Peyer's patch (tissue), 4 donors: Measurements from ENCODE around the gene PIGV. TPM values are rescaled to one million over a fixed set of nuclear protein-coding genes. Genes with fewer than 3 reads are reported as not detected.
A peak's percentile ranks its signal among the peaks of the same experiment; 100 is the strongest.

Experiments used
- DNase-seq, 3 donors: peaks; one replicate each; pipeline ENCODE4 v3.0.0-alpha.2; 2017 to 2019
- H3K27ac ChIP-seq, 4 donors: fragments of 200-600 bp; sonication (generic); one replicate each; pipeline ENCODE4 v1.5.1; 2016 to 2019
- H3K27me3 ChIP-seq, 2 donors: fragments of 200-600 bp; sonication (generic); one replicate each; pipeline ENCODE4 v1.5.1; 2019
- H3K36me3 ChIP-seq, 3 donors: fragments of 200-600 bp; sonication (generic); one replicate each; pipeline ENCODE4 v1.5.1; 2016 to 2019
- H3K4me1 ChIP-seq, 4 donors: fragments of 200-600 bp; sonication (generic); one replicate each; pipeline ENCODE4 v1.5.1; 2016 to 2019
- H3K4me3 ChIP-seq, 4 donors: fragments of 200-600 bp; sonication (generic); 1 replicate in 3 of 4; 2 replicates in 1 of 4; pipeline ENCODE4 v1.5.1; 2016 to 2019; ENCODE audit warnings: mild to moderate bottlenecking in 1 of 4
- H3K9me3 ChIP-seq, 4 donors: fragments of 200-600 bp; sonication (generic); one replicate each; pipeline ENCODE4 v1.5.1; 2016 to 2019; ENCODE audit warnings: mild to moderate bottlenecking in 1 of 4
- POLR2A ChIP-seq, 2 donors: fragments of 450-650 bp; IDR thresholded peaks; one replicate each; pipeline ENCODE4 v1.5.1; 2017; ENCODE audit warnings: antibody characterized with exemption in 2 of 2, mild to moderate bottlenecking in 2 of 2, moderate library complexity in 2 of 2
- total RNA-seq, 4 donors: library from RNA; depleted of rRNA; stranded (reverse); fragments of >200 nt; gene quantifications; one replicate each; pipeline ENCODE4 v1.1.0, GENCODE V29; 2016
- TF ChIP-seq, protein P1 (sequence below), 6 experiments: fragments of 450-650 bp in 4 of 6; fragments of 200-600 bp in 2 of 6; sonication (generic) in 1 of 6; IDR thresholded peaks; one replicate each; pipeline ENCODE4 v1.5.1; 2017 to 2019; ENCODE audit warnings: antibody characterized with exemption in 6 of 6, mild to moderate bottlenecking in 3 of 6, moderate library complexity in 1 of 6

PIGV gene
- total RNA-seq, 4 donors from 2014 or later, result 9.9 to 24.5 (median 18.1) TPM

DNA sequence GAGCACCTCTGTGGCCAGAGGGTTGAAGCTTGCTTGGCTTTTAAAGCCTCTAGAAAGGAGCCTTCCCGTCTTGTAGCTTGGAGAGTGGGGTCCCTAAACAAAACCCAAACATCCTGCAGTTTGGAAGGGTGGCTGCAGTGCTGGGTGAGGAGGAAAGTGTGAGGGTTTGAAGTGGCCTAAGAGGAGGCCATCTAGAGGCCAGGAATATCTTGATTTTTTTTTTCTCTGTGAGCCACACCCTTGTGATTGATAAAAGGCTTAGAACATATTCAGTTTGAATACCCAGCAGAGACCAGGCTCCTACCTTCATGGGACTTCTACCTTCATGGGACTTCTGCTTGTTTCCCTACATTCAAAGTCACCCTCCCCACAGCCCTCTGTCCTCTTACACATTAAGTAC is 37.3 kb upstream of the PIGV start:
- Histone ChIP-seq H3K9me3 (no peaks in the 10 kb centered on the region), H3K4me1 (peaks cover 0 to 15% (median 5%) of the 10 kb centered on the region in 4 donors), H3K36me3 (peaks cover 0 to 60% (median 0%) of the 10 kb centered on the region in 3 donors), H3K27me3 (no peaks in the 10 kb centered on the region), H3K4me3 (no peak overlapping the region), H3K27ac (no peak overlapping the region)
- no peak for TF ChIP-seq POLR2A (IDR thresholded peaks at IDR 0.05)
- TF ChIP-seq, protein P1, sequence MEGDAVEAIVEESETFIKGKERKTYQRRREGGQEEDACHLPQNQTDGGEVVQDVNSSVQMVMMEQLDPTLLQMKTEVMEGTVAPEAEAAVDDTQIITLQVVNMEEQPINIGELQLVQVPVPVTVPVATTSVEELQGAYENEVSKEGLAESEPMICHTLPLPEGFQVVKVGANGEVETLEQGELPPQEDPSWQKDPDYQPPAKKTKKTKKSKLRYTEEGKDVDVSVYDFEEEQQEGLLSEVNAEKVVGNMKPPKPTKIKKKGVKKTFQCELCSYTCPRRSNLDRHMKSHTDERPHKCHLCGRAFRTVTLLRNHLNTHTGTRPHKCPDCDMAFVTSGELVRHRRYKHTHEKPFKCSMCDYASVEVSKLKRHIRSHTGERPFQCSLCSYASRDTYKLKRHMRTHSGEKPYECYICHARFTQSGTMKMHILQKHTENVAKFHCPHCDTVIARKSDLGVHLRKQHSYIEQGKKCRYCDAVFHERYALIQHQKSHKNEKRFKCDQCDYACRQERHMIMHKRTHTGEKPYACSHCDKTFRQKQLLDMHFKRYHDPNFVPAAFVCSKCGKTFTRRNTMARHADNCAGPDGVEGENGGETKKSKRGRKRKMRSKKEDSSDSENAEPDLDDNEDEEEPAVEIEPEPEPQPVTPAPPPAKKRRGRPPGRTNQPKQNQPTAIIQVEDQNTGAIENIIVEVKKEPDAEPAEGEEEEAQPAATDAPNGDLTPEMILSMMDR (IDR thresholded peaks at IDR 0.05), result peak in 1 of 6 experiments; percentile 2
- no peak for DNase-seq

DNA sequence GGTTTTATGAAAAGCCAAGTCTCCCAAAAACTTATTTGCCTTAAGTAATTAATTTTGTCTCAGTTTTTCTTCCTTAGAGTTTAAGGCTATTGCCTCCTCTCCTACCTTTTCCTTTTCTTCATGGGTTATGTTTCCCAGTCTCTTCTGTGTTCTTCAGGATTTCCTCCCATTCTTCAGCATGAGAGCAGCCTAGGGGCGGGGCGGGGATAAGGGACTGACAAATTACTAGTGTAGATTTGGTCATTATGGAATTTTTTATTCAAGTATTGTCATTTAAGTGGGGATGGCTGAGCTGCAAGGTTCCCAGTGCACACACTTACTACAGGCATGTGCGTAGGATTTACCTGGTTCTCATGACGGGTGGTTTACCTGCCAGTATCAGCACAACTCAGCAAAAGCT is 35.2 kb upstream of the PIGV start:
- Histone ChIP-seq H3K4me1 (peaks cover 0 to 8% (median 4%) of the 10 kb centered on the region in 4 donors), H3K36me3 (peaks cover 0 to 46% (median 0%) of the 10 kb centered on the region in 3 donors), H3K27ac (peak overlapping the region in 1 of 4 donors; percentile 10), H3K9me3 (no peaks in the 10 kb centered on the region), H3K4me3 (no peak overlapping the region), H3K27me3 (no peaks in the 10 kb centered on the region)
- no peak for DNase-seq
- TF ChIP-seq POLR2A (IDR thresholded peaks at IDR 0.05), result no peak
- TF ChIP-seq, protein P1 (IDR thresholded peaks at IDR 0.05), result no peak

DNA sequence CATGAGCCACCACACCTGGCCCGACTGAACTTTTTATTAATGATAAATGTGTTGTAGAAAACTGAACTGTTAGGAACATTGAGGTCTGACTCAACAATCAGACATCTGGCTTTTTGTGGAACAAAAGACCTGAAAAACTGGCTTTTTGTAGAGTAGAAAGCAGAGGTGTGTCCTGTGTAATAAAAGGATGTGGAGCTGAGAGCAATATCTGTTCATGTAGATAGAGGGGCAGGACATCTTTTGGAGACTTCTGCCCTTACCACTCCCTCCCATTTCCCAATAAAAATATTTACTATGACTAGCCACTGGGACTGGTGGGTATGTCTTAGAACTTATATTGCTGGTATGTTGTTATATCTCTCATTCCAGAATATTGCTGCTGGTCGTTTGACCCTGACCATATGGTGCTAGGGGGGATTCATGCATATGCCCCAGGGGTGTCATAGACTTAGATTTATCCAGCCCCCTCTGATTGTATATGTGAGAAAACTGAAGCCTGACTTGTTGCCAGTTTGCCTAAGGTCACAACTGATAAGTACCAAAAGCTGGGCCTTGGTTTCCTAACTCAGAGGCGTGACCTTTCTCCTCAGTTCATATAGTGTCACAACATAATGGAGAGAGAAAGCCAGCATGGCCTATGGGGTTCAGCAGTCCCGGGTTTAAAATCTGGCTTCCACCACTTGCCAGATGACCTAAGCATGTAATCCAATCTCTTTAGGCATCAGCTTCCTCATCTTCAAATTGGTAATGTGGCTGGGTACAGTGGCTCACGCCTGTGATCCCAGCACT is 33.5 kb upstream of the PIGV start:
- Histone ChIP-seq H3K4me1 (peaks cover 0 to 8% (median 4%) of the 10 kb centered on the region in 4 donors), H3K4me3 (no peak overlapping the region), H3K36me3 (peaks cover 0 to 62% (median 0%) of the 10 kb centered on the region in 3 donors), H3K27me3 (no peaks in the 10 kb centered on the region), H3K27ac (no peak overlapping the region), H3K9me3 (no peaks in the 10 kb centered on the region)
- DNase-seq, result no peak
- TF ChIP-seq POLR2A (IDR thresholded peaks at IDR 0.05), result no peak
- TF ChIP-seq, protein P1 (IDR thresholded peaks at IDR 0.05), result no peak

DNA sequence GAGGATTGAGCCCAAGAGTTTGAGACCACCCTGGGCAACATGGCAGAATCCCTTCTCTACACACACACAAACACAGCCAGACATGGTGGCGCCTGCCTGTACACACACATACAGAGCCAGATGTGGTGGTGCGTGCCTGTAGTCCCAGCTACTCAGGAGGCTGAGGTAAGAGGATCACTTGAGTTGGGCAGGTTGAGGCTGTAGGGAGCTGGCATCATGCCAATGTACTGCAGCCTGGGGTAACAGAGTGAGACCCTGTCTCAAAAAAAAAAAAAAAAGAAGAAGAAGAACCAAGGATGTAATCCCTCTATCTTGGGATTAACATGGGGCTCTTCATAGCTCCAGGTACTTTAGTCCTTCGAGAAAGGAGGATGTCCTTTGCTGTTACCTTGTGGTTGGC is 29.4 kb upstream of the PIGV start:
- no peak for DNase-seq
- TF ChIP-seq POLR2A (IDR thresholded peaks at IDR 0.05), result no peak
- TF ChIP-seq, protein P1 (IDR thresholded peaks at IDR 0.05), result no peak
- Histone ChIP-seq H3K9me3 (no peaks in the 10 kb centered on the region), H3K27ac (no peak overlapping the region), H3K4me3 (no peak overlapping the region), H3K4me1 (peaks cover 0 to 4% (median 2%) of the 10 kb centered on the region in 4 donors), H3K27me3 (no peaks in the 10 kb centered on the region), H3K36me3 (peaks cover 0 to 72% (median 0%) of the 10 kb centered on the region in 3 donors)

DNA sequence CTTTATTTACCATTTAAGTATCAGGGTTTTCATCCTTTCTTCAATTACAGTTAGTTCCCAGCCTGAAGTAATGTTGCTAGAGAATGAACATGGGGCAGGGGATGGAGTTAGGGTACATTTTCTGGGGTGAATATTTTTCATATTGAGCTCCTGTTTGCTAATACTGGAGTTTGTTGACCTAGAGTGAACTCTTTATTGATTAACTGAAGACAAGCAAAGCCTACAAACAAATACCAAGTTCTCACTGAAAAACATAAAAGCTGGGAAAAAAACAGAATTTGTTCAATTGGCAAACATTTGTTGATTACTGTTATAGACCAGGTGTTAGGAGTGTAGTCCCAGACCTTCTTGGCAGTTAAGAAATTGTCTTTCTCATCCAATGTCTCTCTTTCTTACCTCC is 28.2 kb upstream of the PIGV start:
- Histone ChIP-seq H3K9me3 (no peaks in the 10 kb centered on the region), H3K4me3 (no peak overlapping the region), H3K36me3 (peaks cover 0 to 77% (median 0%) of the 10 kb centered on the region in 3 donors), H3K27ac (no peak overlapping the region), H3K27me3 (no peaks in the 10 kb centered on the region), H3K4me1 (no peaks in the 10 kb centered on the region)
- no peak for DNase-seq
- TF ChIP-seq, protein P1 (IDR thresholded peaks at IDR 0.05), result no peak
- TF ChIP-seq POLR2A (IDR thresholded peaks at IDR 0.05), result no peak
